WERI-Rb-1 (cell line): ENCODE results near the gene BRD9.

Experiments
- DNase-seq: peaks from one replicate; pipeline ENCODE4 v3.0.0-alpha.2; 2020
- H3K27ac ChIP-seq: fragments of 250-450 bp; sonication (Bioruptor Pico); 2 replicates; pipeline ENCODE4 v1.5.1; 2020; ENCODE audit warnings: mild to moderate bottlenecking, moderate library complexity
- H3K27me3 ChIP-seq: fragments of 250-450 bp; sonication (Bioruptor Pico); 2 replicates; pipeline ENCODE4 v1.5.1; 2021; ENCODE audit warnings: mild to moderate bottlenecking, low read depth, moderate library complexity; ENCODE audit not compliant: insufficient read depth, severe bottlenecking
- H3K36me3 ChIP-seq: fragments of 250-450 bp; sonication (Bioruptor Pico); 2 replicates; pipeline ENCODE4 v1.5.1; 2020; ENCODE audit warnings: mild to moderate bottlenecking, moderate library complexity
- H3K4me3 ChIP-seq: 2 replicates; pipeline ENCODE4 v1.5.1; 2011; ENCODE audit warnings: low read depth, mild to moderate bottlenecking, control low read depth, low read length
- H3K9me3 ChIP-seq: fragments of 250-450 bp; sonication (Bioruptor Pico); 2 replicates; pipeline ENCODE4 v1.5.1; 2021; ENCODE audit warnings: mild to moderate bottlenecking, moderate library complexity; ENCODE audit not compliant: severe bottlenecking
- CTCF ChIP-seq: IDR thresholded peaks from 2 replicates; pipeline ENCODE4 v1.5.1; 2011; ENCODE audit warnings: low read depth, mild to moderate bottlenecking, control low read depth, inconsistent platforms, low read length

The BRD9 gene

GRCh38 chr5:871596-872298, 20.9 kb downstream of the BRD9 start:
- no peak for TF ChIP-seq CTCF
- Histone ChIP-seq H3K4me3 (no peak overlapping the region), H3K9me3 (no peaks in the 10 kb centered on the region), H3K27me3 (no peaks in the 10 kb centered on the region), H3K27ac (no peak overlapping the region), H3K36me3 (peaks cover 98% of the 10 kb centered on the region)
- DNase-seq = no peak

- H3K27ac ChIP-seq = no peak overlapping the region
- peaks cover 98% of the 10 kb centered on the region for H3K36me3 ChIP-seq
- DNase-seq = no peak
- H3K27me3 ChIP-seq = no peaks in the 10 kb centered on the region
- TF ChIP-seq CTCF = no peak
- H3K4me3 ChIP-seq = no peak overlapping the region
- H3K9me3 ChIP-seq = no peaks in the 10 kb centered on the region
Measured at GRCh38 chr5:870956-871355, 21.6 kb downstream of the BRD9 start.

GRCh38 chr5:868428-869135, 24.0 kb downstream of the BRD9 start:
- Histone ChIP-seq H3K27me3 (no peaks in the 10 kb centered on the region), H3K4me3 (no peak overlapping the region), H3K27ac (no peak overlapping the region), H3K9me3 (no peaks in the 10 kb centered on the region), H3K36me3 (peaks cover 98% of the 10 kb centered on the region)
- DNase-seq = no peak
- TF ChIP-seq CTCF = no peak

- no peak for DNase-seq
- 0 out of 2 replicates have a peak, but pooled peaks have one; percentile 12 for TF ChIP-seq CTCF
- H3K36me3 ChIP-seq = peaks cover 100% of the 10 kb centered on the region
Measured at GRCh38 chr5:867300-867870, 25.2 kb downstream of the BRD9 start.

GRCh38 chr5:865771-866170, 26.8 kb downstream of the BRD9 start:
- no peak overlapping the region for H3K27ac ChIP-seq
- DNase-seq = no peak
- H3K27me3 ChIP-seq = no peaks in the 10 kb centered on the region
- H3K4me3 ChIP-seq = no peak overlapping the region
- TF ChIP-seq CTCF = no peak
- peaks cover 88% of the 10 kb centered on the region for H3K36me3 ChIP-seq
- no peaks in the 10 kb centered on the region for H3K9me3 ChIP-seq

More at GRCh38 chr5:867300-867870, 25.2 kb downstream of the BRD9 start:
- H3K27me3 ChIP-seq = no peaks in the 10 kb centered on the region
- no peak overlapping the region for H3K4me3 ChIP-seq
- no peaks in the 10 kb centered on the region for H3K9me3 ChIP-seq
- H3K27ac ChIP-seq = no peak overlapping the region
